Measurements from ENCODE around the gene LDLRAD3. TPM values are rescaled to one million over a fixed set of nuclear protein-coding genes. Genes with fewer than 3 reads are reported as not detected.
"Not testable (repeated sequence)": the region's sequence is repeated elsewhere in the genome, so short reads cannot be mapped to it uniquely, and the experiment has no call there.

The LDLRAD3 gene
- total RNA-seq, 2 experiments from 2014 or later: 0.10 to 0.22 TPM

DNA sequence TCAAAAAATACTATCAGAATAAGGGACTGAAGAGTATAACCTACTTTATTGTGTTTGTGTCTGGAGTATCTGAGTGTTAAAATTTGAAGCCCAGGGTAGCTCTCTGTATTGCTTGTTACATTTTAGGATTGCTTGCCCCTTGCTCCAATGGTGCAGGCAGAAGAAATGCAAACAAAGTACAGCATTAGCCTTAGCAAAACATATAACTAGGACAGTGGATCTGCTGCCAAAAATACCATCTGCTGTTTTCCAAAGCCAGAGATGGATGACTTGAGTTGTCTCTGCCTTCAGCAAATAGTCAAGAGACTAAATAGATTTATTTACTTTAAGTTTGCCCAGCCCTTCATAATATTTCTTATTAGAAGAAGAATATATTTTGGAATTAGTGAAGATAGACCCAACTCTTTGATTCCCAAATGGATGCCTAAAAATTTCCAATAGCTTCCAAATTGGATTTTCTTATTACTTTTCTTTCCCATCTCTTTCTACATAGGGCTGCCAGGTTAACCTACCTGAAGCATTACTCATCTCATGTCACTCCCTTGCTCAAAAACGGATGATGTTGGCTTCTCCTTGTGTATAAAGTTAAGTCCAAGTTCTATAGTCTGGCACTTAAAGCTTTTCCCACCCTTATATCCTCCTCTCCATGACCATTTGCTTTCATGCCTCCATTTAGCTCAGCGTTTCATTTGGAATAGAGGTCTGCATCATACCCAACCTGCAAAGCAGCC is 66.3 kb downstream of the LDLRAD3 start:
- ChIA-PET CTCF (interaction anchor here (0.7 kb wide), 1 partner anchor 469 kb away, joined by 5 read pairs; no protein-coding TSS in a partner anchor), POLR2A (no interaction called here)
- no peaks in the 10 kb centered on the region for H3K36me3 Mint-ChIP-seq
- intact Hi-C loops (cut with micrococcal nuclease): no loop called here
- no peaks in the 10 kb centered on the region for H3K4me1 Mint-ChIP-seq (ENCODE audit: low read depth)
- no peak overlapping the region for H3K27ac Mint-ChIP-seq
- H3K4me3 Mint-ChIP-seq: no peak overlapping the region
- DNase-seq: no peak
- H3K27me3 Mint-ChIP-seq: peaks cover 9% of the 10 kb centered on the region
- H3K9me3 Mint-ChIP-seq: no peaks in the 10 kb centered on the region

DNA sequence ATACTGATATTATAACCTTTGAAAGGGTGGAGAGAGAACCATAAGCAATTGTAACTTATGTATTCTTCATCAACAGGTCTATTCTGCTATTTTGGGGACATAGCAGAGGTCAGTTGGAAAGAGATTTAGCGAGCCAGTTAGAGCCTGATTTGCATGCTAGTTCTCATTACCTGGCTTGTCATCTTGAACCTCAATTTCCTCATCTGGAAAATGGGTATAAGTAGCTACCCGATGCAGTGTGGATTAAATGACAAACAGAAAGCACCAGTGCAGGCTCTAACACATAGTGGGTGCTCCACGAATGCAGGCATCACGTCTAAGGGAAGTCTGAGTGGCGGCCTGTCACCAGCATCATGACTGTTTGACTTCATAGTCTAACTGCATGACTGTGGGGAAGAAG is 67.7 kb downstream of the LDLRAD3 start:
- Mint-ChIP-seq H3K9me3 (no peaks in the 10 kb centered on the region), H3K36me3 (no peaks in the 10 kb centered on the region), H3K4me3 (no peak overlapping the region), H3K27me3 (peaks cover 9% of the 10 kb centered on the region), H3K27ac (no peak overlapping the region), H3K4me1 (ENCODE audit: low read depth) (no peaks in the 10 kb centered on the region)
- POLR2A ChIA-PET: no interaction called here
- CTCF ChIA-PET: no interaction called here
- DNase-seq: no peak
- intact Hi-C loops (cut with micrococcal nuclease): no loop called here

DNA sequence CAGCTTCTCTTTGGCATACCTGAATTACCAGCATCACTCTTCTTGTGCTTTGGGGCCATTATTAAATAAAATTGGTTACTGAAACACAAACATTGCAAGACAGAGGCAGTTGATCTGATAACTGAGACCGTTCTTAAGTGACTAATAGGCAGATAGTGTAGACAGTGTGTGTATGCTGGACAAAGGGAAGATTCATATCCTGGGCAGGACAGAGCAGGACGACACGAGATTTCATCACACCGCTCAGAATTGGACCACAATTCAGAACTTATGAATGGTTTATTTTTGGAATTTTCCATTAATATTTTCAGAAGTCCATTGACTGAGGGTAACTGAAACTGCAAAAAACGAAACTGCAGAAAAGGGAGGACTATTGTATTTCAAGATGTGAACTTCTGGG is 68.6 kb downstream of the LDLRAD3 start:
- DNase-seq: no peak
- Mint-ChIP-seq H3K27me3 (peaks cover 9% of the 10 kb centered on the region), H3K4me3 (no peak overlapping the region), H3K36me3 (no peaks in the 10 kb centered on the region), H3K9me3 (no peaks in the 10 kb centered on the region), H3K27ac (no peak overlapping the region), H3K4me1 (ENCODE audit: low read depth) (no peaks in the 10 kb centered on the region)
- ChIA-PET CTCF (no interaction called here), POLR2A (no interaction called here)
- intact Hi-C loops (cut with micrococcal nuclease): no loop called here

DNA sequence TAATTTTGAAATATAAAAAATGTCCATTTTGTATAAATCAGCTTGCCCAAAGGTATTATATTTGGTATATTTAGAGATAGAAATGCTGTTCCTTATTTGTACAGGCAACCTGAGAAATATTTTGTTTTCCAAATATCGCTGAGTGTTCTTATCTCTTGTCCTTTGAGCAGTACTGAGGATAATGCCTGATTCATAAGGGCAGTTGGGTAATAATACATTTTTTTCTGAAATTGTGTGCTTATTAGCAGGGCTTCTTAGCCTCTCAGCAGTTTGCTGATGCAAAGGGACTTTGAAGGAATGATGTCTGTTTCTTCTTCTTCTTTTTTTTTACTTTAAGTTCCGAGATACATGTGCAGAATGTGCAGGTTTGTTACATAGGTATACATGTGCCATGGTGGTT is 69.1 kb downstream of the LDLRAD3 start:
- ChIA-PET CTCF (no interaction called here), POLR2A (no interaction called here)
- intact Hi-C loops (cut with micrococcal nuclease): no loop called here
- no peak for DNase-seq
- Mint-ChIP-seq H3K9me3 (no peaks in the 10 kb centered on the region), H3K27me3 (peaks cover 9% of the 10 kb centered on the region), H3K4me1 (ENCODE audit: low read depth) (no peaks in the 10 kb centered on the region), H3K27ac (no peak overlapping the region), H3K4me3 (no peak overlapping the region), H3K36me3 (no peaks in the 10 kb centered on the region)

DNA sequence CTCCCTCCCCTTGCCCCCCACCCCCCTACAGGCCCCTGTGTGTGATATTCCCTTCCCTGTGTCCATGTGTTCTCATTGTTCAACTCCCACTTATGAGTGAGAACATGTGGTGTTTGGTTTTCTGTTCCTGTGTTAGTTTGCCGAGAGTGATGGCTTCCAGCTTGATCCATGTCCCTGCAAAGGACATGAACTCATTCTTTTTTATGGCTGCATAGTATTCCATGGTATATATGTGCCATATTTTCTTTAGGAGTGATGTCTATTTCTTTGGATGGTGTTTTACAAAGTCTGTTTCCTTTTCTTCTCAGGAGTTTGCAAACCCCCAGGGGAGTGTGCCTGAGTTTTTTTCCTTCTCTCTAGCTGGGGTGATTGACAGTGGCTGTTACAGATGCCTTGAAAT is 69.6 kb downstream of the LDLRAD3 start:
- H3K9me3 Mint-ChIP-seq; intact Hi-C loops (cut with micrococcal nuclease); H3K4me3 Mint-ChIP-seq; H3K27ac Mint-ChIP-seq; H3K4me1 Mint-ChIP-seq (ENCODE audit: low read depth); POLR2A ChIA-PET; DNase-seq; CTCF ChIA-PET; H3K36me3 Mint-ChIP-seq; H3K27me3 Mint-ChIP-seq: not testable (repeated sequence)

DNA sequence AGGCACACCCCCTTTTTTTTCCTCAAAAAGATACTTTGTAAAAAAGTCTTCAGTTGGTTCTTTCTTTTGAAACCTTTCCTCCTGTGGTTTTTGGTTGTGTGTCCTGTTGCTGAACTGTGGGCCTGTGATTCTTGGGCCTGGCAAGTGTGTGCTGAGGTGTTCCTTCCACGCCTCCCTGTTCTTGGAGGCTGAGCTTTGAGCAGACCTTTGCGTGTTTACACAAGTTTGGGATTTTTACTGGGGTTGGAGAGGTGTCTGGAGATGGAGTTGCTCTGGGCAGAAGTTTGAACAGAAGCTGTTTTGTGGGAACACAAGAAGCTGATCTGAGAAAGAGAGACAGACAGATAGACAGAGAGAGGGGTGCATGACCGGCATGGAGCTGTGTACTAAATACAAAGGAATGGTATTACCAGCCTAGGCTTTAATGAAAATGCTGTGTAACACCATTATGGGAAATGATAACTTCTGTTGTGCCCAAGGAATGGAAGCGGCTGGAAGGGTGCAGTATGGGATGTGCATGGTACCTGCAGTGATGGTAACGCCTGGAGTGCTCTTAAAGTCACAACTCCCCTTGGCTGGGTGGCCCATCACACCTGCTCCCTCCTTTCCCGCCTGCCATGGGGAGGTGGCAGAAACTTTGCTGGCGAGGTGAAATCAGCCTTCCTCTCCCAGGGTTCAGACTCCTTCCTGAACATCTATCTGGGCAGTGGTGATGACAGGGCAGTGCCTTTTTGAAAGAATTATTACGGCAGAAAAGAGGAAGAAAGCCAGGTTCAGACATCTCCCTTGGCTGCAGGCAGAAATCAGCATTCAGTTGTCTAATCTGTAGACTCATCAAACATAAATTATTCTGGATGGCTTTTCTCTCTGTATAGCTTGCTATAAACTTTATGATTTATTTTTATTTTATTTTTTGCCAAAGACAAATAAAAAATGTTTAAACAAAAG is 70.4 kb downstream of the LDLRAD3 start:
- Mint-ChIP-seq H3K27ac (no peak overlapping the region), H3K4me3 (no peak overlapping the region), H3K9me3 (no peaks in the 10 kb centered on the region), H3K4me1 (ENCODE audit: low read depth) (no peaks in the 10 kb centered on the region), H3K27me3 (peaks cover 4% of the 10 kb centered on the region), H3K36me3 (no peaks in the 10 kb centered on the region)
- POLR2A ChIA-PET: no interaction called here
- CTCF ChIA-PET: no interaction called here
- no peak for DNase-seq
- intact Hi-C loops (cut with micrococcal nuclease): no loop called here

DNA sequence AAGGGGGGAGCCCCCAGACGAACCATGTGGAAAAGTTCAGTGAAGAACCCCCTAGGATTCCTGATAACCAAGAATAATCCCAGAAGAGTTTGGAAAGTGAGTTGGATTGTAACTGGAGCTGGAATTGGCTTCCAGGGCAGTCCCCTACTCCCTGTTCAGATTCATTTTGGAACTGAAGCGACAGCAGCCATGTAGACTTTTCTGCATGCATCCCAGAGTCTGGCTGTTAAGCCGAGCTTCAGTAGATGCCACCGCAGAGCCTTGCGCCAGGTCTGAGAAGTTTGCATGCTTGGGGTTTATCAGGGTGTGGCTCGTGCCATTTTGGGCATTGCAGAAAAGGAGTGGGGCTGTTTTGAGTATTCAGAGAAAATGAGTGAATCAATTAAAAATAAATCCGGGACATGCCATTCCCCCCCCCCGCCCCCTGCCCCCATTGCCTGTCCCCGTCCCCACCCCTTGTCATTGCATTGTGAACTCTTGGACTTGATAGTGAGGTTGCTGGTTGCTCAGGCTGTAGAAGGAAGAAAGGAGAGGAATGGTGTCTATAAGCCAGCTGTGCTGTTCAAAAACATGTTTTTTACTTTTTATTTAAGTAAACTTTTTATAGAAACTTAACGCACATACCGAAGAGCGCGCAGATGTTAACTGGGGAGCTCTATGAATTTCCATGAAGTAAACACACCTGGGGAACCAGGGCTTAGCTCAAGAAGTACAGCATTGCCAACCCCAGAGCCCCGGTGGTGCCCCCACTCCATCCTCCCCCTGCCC is 71.2 kb downstream of the LDLRAD3 start:
- no peak for DNase-seq
- Mint-ChIP-seq H3K27me3 (peaks cover 3% of the 10 kb centered on the region), H3K27ac (no peak overlapping the region), H3K9me3 (no peaks in the 10 kb centered on the region), H3K4me3 (no peak overlapping the region), H3K36me3 (no peaks in the 10 kb centered on the region), H3K4me1 (ENCODE audit: low read depth) (no peaks in the 10 kb centered on the region)
- ChIA-PET CTCF (no interaction called here), POLR2A (no interaction called here)
- intact Hi-C loops (cut with micrococcal nuclease): no loop called here

DNA sequence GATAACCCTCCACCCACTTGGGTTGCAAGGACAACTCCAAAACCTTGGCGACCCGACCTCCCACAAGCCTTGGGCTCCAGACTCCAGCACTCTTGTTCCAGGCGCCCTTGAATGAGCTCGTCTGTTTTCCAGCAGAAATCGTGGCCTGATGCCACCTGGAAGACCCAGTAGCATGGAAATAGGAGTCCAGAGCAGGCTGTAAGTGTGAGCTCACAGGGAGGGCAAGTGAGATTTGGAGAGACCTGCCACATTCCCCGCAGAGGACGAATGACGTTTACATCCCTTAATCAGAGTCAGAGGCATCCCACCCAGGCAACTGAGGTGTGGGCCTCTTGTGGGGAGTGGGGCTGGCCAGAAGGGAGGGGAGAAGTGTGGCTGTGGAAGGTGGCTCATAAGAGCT is 71.9 kb downstream of the LDLRAD3 start:
- peaks cover 6% of the 10 kb centered on the region for H3K27me3 Mint-ChIP-seq
- POLR2A ChIA-PET: no interaction called here
- no peak overlapping the region for H3K4me3 Mint-ChIP-seq
- H3K27ac Mint-ChIP-seq: no peak overlapping the region
- H3K4me1 Mint-ChIP-seq (ENCODE audit: low read depth): no peaks in the 10 kb centered on the region
- H3K9me3 Mint-ChIP-seq: no peaks in the 10 kb centered on the region
- no peaks in the 10 kb centered on the region for H3K36me3 Mint-ChIP-seq
- intact Hi-C loops (cut with micrococcal nuclease): no loop called here
- DNase-seq: no peak
- CTCF ChIA-PET: no interaction called here

DNA sequence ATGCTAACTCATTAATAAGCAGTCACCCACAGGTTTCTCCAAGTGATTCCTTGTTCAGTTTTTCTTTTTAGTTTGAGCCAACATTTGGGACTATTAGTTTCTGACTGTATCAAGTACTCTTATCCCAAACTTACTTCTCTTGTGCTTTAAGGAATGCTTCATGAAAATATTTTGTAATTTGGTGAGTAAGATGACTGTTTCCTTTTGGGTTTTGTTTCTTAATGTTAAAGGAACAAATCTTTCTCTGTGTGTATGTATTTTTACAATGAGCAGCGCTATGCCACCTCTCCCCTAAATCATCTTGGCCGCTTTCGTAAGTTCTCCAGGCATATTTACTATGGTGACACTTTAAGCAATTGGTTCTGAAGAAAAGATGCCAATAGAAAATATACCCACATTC is 72.4 kb downstream of the LDLRAD3 start:
- Mint-ChIP-seq H3K27me3 (peaks cover 8% of the 10 kb centered on the region), H3K27ac (no peak overlapping the region), H3K4me1 (ENCODE audit: low read depth) (no peaks in the 10 kb centered on the region), H3K9me3 (no peaks in the 10 kb centered on the region), H3K36me3 (no peaks in the 10 kb centered on the region), H3K4me3 (no peak overlapping the region)
- intact Hi-C loops (cut with micrococcal nuclease): no loop called here
- DNase-seq: no peak
- ChIA-PET POLR2A (no interaction called here), CTCF (no interaction called here)

DNA sequence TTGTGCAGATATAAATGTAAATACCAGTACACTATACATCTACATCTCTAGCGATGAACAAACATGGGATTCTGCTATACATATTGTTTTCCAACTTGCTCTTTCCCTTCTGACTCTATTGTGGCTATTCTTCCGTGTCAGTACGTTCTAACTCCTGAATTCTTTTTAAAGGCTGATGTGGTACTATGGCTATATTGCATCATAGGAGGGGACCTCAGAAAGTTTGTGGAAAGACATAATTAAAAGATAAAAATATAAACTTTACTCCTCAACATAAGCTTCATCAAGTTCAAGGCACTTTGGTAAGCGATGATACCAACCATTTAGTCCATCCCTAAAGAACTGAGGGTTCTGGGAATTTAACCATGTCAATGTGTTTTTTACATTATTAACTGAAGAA is 72.8 kb downstream of the LDLRAD3 start:
- H3K36me3 Mint-ChIP-seq: no peaks in the 10 kb centered on the region
- ChIA-PET CTCF (no interaction called here), POLR2A (no interaction called here)
- no peak overlapping the region for H3K4me3 Mint-ChIP-seq
- no peaks in the 10 kb centered on the region for H3K4me1 Mint-ChIP-seq (ENCODE audit: low read depth)
- intact Hi-C loops (cut with micrococcal nuclease): no loop called here
- H3K9me3 Mint-ChIP-seq: no peaks in the 10 kb centered on the region
- H3K27ac Mint-ChIP-seq: no peak overlapping the region
- H3K27me3 Mint-ChIP-seq: peaks cover 9% of the 10 kb centered on the region
- no peak for DNase-seq

DNA sequence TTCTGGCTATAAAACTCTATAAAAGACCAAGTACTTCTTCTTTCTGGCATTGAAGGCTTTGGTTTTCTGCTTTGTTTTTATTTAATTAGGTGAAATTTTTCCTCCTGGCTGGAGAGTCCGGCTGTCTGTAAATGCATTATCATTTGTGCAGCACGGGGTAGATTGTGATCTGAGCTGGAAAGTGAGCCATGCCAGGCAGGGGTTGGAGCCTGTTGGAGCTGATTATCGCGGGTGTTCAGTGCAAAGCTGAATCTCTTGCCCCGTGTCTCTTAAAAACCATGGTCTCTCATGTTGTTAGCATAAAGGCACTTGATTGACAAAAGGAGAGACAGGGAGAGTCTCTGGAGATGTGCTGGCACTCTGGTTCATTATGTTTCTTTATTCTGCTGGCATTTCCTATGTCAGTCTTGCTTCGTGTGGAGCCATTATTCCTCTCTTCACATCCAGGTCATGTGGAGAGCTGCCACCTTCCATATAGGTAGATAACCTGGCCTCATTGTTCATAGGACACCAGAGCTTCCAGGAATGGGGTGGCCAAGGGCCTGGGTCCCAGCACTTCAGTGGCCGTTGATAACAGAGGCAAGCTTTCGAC is 75.2 kb downstream of the LDLRAD3 start:
- Mint-ChIP-seq H3K9me3 (no peaks in the 10 kb centered on the region), H3K4me1 (ENCODE audit: low read depth) (no peaks in the 10 kb centered on the region), H3K27ac (no peak overlapping the region), H3K36me3 (no peaks in the 10 kb centered on the region), H3K4me3 (no peak overlapping the region), H3K27me3 (peaks cover 7% of the 10 kb centered on the region)
- intact Hi-C loops (cut with micrococcal nuclease): no loop called here
- CTCF ChIA-PET: no interaction called here
- DNase-seq: no peak
- POLR2A ChIA-PET: no interaction called here

DNA sequence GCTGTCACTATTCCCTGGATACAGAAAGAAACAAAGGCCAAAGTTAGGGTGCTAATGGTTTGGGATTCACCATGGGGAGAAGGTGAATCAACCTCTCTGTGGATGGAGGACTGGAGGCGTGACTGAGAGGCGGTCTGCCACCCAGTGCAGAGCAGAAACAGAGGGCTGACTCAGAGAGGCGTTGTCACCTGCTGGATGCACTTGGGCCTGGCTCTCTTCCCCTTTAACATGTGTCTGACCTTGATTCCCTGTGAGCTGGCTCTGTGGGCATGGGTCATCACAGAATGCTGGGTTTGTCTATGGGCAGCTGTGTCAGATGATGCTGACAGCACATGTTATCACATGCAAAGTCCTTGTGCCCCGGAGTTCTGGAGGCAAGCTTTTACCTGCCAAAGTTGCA is 75.9 kb downstream of the LDLRAD3 start:
- no peak overlapping the region for H3K4me3 Mint-ChIP-seq
- ChIA-PET CTCF (no interaction called here), POLR2A (no interaction called here)
- H3K4me1 Mint-ChIP-seq (ENCODE audit: low read depth): no peaks in the 10 kb centered on the region
- H3K36me3 Mint-ChIP-seq: no peaks in the 10 kb centered on the region
- intact Hi-C loops (cut with micrococcal nuclease): no loop called here
- DNase-seq: no peak
- no peaks in the 10 kb centered on the region for H3K9me3 Mint-ChIP-seq
- H3K27ac Mint-ChIP-seq: no peak overlapping the region
- H3K27me3 Mint-ChIP-seq: peaks cover 7% of the 10 kb centered on the region

Measured in activated CD4-positive, alpha-beta memory T cell treated with anti-CD3 and anti-CD28 coated beads for 36 hours (primary cell).